ENCODE data around the gene UBN2. TPM values are rescaled to one million over a fixed set of nuclear protein-coding genes. Genes with fewer than 3 reads are reported as not detected.

Gene UBN2
- total RNA-seq, 1 donor from 2014 or later, result 4.0 TPM

GRCh38 chr7:139345042-139345441 is 114.0 kb downstream of the UBN2 start:
- DNase-seq (ENCODE audit: low read depth in 2 of 2), result no peak

GRCh38 chr7:139351027-139351426 is 120.0 kb downstream of the UBN2 start:
- DNase-seq (ENCODE audit: low read depth in 2 of 2), result no peak

GRCh38 chr7:139354729-139355128 is 123.7 kb downstream of the UBN2 start:
- no peak for DNase-seq (ENCODE audit: low read depth in 2 of 2)

- DNase-seq (ENCODE audit: low read depth in 2 of 2), result no peak
These were observed 124.3 kb downstream of the UBN2 start for GRCh38 chr7:139355320-139355719.

Other genes with a start within 250 kb of the UBN2 start
- gene KIAA1549, start 249.8 kb upstream of the UBN2 start, total RNA-seq, result 1.5 and 2.4 TPM in 2 replicates
- 11.1 and 16.1 TPM in 2 replicates for gene ZC3HAV1L, start 195.2 kb upstream of the UBN2 start, total RNA-seq
- 30.3 and 30.8 TPM in 2 replicates for gene ZC3HAV1, start 121.5 kb upstream of the UBN2 start, total RNA-seq
- gene FMC1, start 110.1 kb downstream of the UBN2 start, total RNA-seq, result 11.3 and 13.1 TPM in 2 replicates
- gene LUC7L2, start 128.7 kb downstream of the UBN2 start, total RNA-seq, result 20.3 and 22.2 TPM in 2 replicates

Data from lung microvascular endothelial cell (primary cell).